B cell (primary cell): ENCODE data around the gene SLC37A4.

Experiments
- CTCF ChIP-seq: fragments of 200-600 bp; IDR thresholded peaks from one replicate; pipeline ENCODE4 v1.8.0; 2022; ENCODE audit warnings: antibody characterized with exemption, mild to moderate bottlenecking
- EZH2 ChIP-seq: IDR thresholded peaks from 2 replicates; pipeline ENCODE4 v1.6.1; 2012; ENCODE audit warnings: borderline replicate concordance, low read depth, mild to moderate bottlenecking, moderate library complexity, low read length; ENCODE audit not compliant: insufficient read depth, poor library complexity, severe bottlenecking

- no peak for TF ChIP-seq CTCF
- TF ChIP-seq EZH2: no peak
Measured at GRCh38 chr11:118998388-118998717, 32.3 kb downstream of the SLC37A4 start.
